AG04449 (cell line): ENCODE data around the gene IP6K3.

Experiments
- CTCF ChIA-PET: fragments of 350-600 bp; formaldehyde crosslinking; extraction: SDS; loops from one replicate; lab custom pipeline; 2021; ENCODE audit warnings: antibody characterized with exemption; lab: Yijun Ruan, JAX
- POLR2A ChIA-PET: fragments of 400-600, 350-600 bp; formaldehyde crosslinking; extraction: SDS; loops from one replicate; lab custom pipeline; 2020; ENCODE audit warnings: antibody characterized with exemption, inconsistent platforms; lab: Yijun Ruan, JAX
- DNase-seq: peaks from one replicate; pipeline ENCODE4 v3.0.0-alpha.2; 2010; ENCODE audit warnings: low read depth, low spot score
- H3K4me3 ChIP-seq: 2 replicates; pipeline ENCODE4 v1.5.1; 2011; ENCODE audit warnings: low read depth, mild to moderate bottlenecking, control low read depth, low read length
- TF ChIP-seq, protein P1 (sequence below): IDR thresholded peaks from one replicate; pipeline ENCODE4 v1.5.1; 2011; ENCODE audit warnings: mild to moderate bottlenecking, moderate library complexity, low read length, control low read depth, inconsistent platforms; ENCODE audit not compliant: insufficient read depth; ENCODE audit errors: missing control alignments

The IP6K3 gene

DNA sequence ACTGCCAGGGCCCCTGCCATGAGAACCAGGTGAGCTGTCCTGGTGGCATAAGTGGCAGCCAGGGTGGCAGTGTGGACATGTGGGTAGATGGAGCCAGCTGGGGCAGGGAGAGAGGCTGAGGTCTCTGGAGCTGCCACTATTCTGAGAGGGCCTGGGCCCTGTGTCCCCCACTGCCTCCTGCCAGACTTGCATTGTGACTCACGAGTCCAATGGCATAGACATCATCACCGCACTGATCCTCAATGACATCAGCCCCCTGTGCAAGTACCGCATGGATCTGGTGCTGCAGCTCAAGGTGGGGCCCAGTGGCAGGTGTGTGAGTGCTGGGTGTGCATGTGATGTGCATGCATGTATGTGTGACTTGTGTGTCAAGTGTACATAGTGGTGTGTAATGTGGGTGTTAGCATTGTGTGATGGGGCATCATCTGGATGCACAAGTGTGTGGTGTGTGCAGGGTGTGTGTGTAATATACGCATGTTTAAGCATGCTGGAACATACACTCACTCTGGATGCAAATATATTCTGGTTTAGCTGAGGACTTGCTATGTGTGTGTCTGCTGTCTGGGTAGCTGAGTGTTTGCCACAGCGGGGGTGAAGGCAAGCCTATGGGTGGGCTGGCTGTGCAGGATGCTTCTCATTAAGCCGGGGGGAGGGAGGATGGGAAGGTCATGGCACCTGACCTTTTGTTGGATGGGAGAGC is 60.3 kb downstream of the IP6K3 start:
- no peak overlapping the region for H3K4me3 ChIP-seq
- CTCF ChIA-PET = interaction anchor here (0.8 to 12.5 kb wide), 4 partner anchors 11 to 99 kb away, joined by 3 to 161 read pairs (median 6); no protein-coding TSS in a partner anchor
- POLR2A ChIA-PET = no interaction called here
- TF ChIP-seq, protein P1, sequence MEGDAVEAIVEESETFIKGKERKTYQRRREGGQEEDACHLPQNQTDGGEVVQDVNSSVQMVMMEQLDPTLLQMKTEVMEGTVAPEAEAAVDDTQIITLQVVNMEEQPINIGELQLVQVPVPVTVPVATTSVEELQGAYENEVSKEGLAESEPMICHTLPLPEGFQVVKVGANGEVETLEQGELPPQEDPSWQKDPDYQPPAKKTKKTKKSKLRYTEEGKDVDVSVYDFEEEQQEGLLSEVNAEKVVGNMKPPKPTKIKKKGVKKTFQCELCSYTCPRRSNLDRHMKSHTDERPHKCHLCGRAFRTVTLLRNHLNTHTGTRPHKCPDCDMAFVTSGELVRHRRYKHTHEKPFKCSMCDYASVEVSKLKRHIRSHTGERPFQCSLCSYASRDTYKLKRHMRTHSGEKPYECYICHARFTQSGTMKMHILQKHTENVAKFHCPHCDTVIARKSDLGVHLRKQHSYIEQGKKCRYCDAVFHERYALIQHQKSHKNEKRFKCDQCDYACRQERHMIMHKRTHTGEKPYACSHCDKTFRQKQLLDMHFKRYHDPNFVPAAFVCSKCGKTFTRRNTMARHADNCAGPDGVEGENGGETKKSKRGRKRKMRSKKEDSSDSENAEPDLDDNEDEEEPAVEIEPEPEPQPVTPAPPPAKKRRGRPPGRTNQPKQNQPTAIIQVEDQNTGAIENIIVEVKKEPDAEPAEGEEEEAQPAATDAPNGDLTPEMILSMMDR = no peak
- no peak for DNase-seq

DNA sequence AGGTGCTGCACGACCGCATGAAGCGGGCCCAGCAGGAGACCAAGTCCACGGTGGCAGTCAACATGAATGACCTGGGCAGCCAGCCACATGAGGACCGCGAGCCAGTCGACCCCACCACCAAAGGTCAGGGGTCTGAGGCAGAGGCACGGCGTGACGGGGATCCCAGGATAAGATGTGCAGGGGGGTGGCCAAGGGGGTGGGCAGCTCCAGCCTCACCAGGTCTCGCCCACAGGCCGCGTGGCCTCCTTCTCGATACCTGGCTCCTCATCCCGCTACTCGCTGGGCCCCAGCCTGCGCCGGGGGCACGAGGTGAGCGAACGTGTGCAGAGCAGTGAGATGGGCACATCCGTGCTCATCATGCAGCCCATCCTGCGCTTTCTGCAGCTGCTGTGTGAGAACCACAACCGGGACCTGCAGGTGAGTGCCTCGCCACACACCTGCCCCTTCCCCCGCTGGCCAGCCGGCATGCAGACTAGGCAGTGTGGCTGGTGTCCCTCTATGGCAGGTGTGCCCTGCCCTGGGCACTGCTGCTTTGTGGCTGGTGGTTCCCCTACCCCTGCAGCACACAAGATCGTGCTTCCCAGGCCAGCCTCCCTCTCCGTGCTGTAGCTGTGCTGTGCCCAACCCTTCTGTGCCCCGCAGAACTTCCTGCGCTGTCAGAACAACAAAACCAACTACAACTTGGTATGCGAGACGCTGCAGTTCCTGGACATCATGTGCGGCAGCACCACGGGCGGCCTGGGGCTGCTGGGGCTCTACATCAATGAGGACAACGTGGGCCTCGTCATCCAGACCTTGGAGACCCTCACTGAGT is 61.1 kb downstream of the IP6K3 start:
- DNase-seq = no peak
- no peak overlapping the region for H3K4me3 ChIP-seq
- POLR2A ChIA-PET = no interaction called here
- TF ChIP-seq, protein P1 = no peak
- CTCF ChIA-PET = interaction anchor here (2.3 to 12.5 kb wide), 2 partner anchors 16 to 98 kb away, joined by 10 to 161 read pairs; no protein-coding TSS in a partner anchor

DNA sequence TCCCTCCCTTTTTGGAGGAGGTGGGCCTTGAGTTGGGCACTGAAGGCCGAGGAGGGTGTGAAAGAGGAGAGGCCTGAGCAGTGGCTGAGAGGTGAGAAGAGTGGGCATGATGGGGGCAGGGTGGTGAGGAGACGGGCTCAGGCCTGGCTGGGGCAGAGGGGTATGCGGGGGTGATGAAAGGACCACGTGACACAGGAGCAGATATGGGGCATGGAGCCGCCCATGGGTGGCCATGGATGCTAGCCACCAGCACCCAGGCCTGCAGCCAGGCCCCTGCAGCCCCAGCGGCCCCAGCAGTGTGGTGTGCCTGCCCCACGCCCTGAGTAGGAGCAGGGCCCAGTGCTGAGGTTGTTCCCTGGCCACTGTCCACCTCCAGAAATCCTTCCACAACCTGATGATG is 61.7 kb downstream of the IP6K3 start:
- no peak for DNase-seq
- TF ChIP-seq, protein P1 = no peak
- ChIA-PET POLR2A (no interaction called here), CTCF (interaction anchor here (2.3 kb wide), 1 partner anchor 16 kb away, joined by 10 read pairs; no protein-coding TSS in a partner anchor)
- no peak overlapping the region for H3K4me3 ChIP-seq

DNA sequence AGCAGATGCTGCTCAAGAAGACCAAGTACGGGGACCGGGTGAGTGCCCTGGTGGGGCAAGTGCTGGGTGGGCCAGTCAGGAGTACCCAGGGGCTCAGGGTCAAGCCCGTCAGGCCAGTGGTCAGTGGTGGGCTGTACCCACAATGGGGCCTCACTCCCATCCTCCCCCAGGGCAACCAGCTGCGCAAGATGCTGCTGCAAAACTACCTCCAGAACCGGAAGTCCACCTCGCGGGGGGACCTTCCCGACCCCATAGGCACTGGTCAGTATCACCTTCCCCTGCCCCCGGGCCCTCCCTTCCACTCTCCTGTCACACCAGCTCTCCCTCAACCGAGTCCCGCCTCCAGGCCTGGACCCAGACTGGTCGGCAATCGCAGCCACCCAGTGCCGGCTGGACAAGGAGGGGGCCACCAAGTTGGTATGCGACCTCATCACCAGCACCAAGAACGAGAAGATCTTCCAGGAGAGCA is 62.2 kb downstream of the IP6K3 start:
- no peak overlapping the region for H3K4me3 ChIP-seq
- no peak for DNase-seq
- POLR2A ChIA-PET = interaction anchor here (0.8 kb wide), 1 partner anchor 10 kb away, joined by 3 read pairs; no protein-coding TSS in a partner anchor
- CTCF ChIA-PET = interaction anchor here (2.2 to 2.7 kb wide), 2 partner anchors 13 to 16 kb away, joined by 11 to 16 read pairs; no protein-coding TSS in a partner anchor
- TF ChIP-seq, protein P1 = no peak

DNA sequence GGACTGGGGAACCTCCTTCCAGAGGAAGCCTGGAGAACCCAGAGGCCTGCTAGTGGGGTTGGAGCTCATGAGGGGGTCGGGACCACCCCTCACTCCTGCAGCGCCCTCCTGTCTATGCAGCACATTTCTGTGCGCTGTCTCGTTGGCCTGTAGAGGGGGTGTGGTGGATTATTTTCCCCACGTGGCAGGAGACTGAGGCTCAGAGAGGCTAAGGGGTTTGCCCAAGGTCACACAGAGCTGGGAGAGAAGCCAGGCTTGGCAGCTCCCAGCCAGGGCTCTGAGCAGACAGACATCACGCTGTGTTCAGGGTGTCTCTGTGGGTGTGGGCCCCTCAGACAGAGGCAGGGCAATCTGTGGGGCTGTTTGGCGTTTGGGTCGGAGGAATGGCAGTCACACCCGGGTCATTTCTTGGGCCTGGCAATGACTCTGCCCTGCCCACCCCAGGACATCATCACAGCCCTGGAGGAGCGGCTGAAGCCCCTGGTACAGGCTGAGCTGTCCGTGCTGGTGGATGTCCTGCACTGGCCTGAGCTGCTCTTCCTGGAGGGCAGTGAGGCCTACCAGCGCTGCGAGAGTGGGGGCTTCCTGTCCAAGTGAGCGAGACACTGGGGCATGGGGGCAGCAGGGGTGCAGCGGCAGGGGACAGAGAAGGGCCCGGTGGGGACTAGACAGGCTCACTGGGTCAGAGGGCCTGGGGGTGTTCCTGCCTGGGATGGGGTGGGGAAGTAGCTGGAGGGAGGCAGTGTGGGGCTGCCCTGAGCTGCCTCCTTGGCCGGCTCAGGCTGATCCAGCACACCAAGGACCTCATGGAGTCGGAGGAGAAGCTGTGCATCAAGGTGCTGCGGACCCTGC is 62.9 kb downstream of the IP6K3 start:
- no peak overlapping the region for H3K4me3 ChIP-seq
- ChIA-PET POLR2A (interaction anchor here (0.8 kb wide), 1 partner anchor 10 kb away, joined by 3 read pairs; no protein-coding TSS in a partner anchor), CTCF (interaction anchor here (1.4 to 2.7 kb wide), 4 partner anchors 10 to 94 kb away, joined by 8 to 16 read pairs (median 10); no protein-coding TSS in a partner anchor)
- TF ChIP-seq, protein P1 = no peak
- no peak for DNase-seq
